GM19239 (cell line): ENCODE results near the gene ARL11.
A peak's percentile ranks its signal among the peaks of the same experiment; 100 is the strongest.
"Not testable (repeated sequence)": the region's sequence is repeated elsewhere in the genome, so short reads cannot be mapped to it uniquely, and the experiment has no call there.

Experiments used
- DNase-seq: peaks from one replicate; pipeline ENCODE4 v3.0.0; 2011; ENCODE audit warnings: low spot score; ENCODE audit not compliant: insufficient read length
- FAIRE-seq: peaks from 2 replicates; lab custom pipeline; 2011; peaks lifted over from hg19 to GRCh38; lab: Jason Lieb, UNC

The ARL11 gene

GRCh38 chr13:49627831-49628652 lies at the start of gene ARL11:
ARL11 (plus strand) TSS chr13:49628507; CDS start chr13:49630448, 1,941 bp downstream.
- DNase-seq: peak; percentile 64
- FAIRE-seq: peak; percentile 94

- FAIRE-seq (no peak), DNase-seq (no peak)
Observed at GRCh38 chr13:49579501-49579900, 48.8 kb upstream of the ARL11 start.

- DNase-seq (no peak), FAIRE-seq (no peak)
Observed at GRCh38 chr13:49580980-49581680, 47.2 kb upstream of the ARL11 start.

- no peak for DNase-seq
- FAIRE-seq: no peak
Observed at GRCh38 chr13:49584771-49585182, 43.5 kb upstream of the ARL11 start.

- FAIRE-seq (peak; percentile 66), DNase-seq (peak; percentile 95)
Observed at GRCh38 chr13:49585220-49586157, 42.8 kb upstream of the ARL11 start, which contains the start of gene RCBTB1. RCBTB1 (minus strand) TSS chr13:49585558; CDS start chr13:49567279, 18,279 bp downstream.

GRCh38 chr13:49586717-49587116 lies 41.6 kb upstream of the ARL11 start:
- DNase-seq (no peak), FAIRE-seq (no peak)

- FAIRE-seq: no peak
- no peak for DNase-seq
Observed at GRCh38 chr13:49587311-49587847, 40.9 kb upstream of the ARL11 start.

- FAIRE-seq, DNase-seq: not testable (repeated sequence)
Observed at GRCh38 chr13:49590714-49591113, 37.6 kb upstream of the ARL11 start.

GRCh38 chr13:49593876-49594275 lies 34.4 kb upstream of the ARL11 start:
- FAIRE-seq: not testable (repeated sequence)

GRCh38 chr13:49594576-49594975 lies 33.7 kb upstream of the ARL11 start:
- FAIRE-seq (no peak), DNase-seq (no peak)

More at GRCh38 chr13:49593876-49594275, 34.4 kb upstream of the ARL11 start:
- DNase-seq: not testable (repeated sequence)

GRCh38 chr13:49596221-49596620 lies 32.1 kb upstream of the ARL11 start:
- DNase-seq (no peak), FAIRE-seq (no peak)

- FAIRE-seq (no peak), DNase-seq (no peak)
Observed at GRCh38 chr13:49597043-49597641, 31.2 kb upstream of the ARL11 start.

GRCh38 chr13:49602005-49602404 lies 26.3 kb upstream of the ARL11 start:
- FAIRE-seq (no peak), DNase-seq (no peak)

- not testable (repeated sequence) for DNase-seq, FAIRE-seq
Observed at GRCh38 chr13:49602615-49603014, 25.7 kb upstream of the ARL11 start.

GRCh38 chr13:49604570-49604969 lies 23.7 kb upstream of the ARL11 start:
- FAIRE-seq (no peak), DNase-seq (no peak)

GRCh38 chr13:49606747-49607648 lies 21.3 kb upstream of the ARL11 start:
- FAIRE-seq (peak; percentile 99), DNase-seq (peak; percentile 52)

GRCh38 chr13:49607761-49608160 lies 20.5 kb upstream of the ARL11 start:
- FAIRE-seq: no peak
- DNase-seq: no peak

- DNase-seq (no peak), FAIRE-seq (no peak)
Observed at GRCh38 chr13:49608651-49609331, 19.5 kb upstream of the ARL11 start.
